Activated T-cell treated with anti-CD3 and anti-CD28 coated beads for 1 hour (primary cell): ENCODE measurements around the gene ONECUT3.
A peak's percentile ranks its signal among the peaks of the same experiment; 100 is the strongest.

Experiments used
- DNase-seq: peaks from one replicate; pipeline ENCODE4 v3.0.0-alpha.2; 2020; ENCODE audit warnings: low read depth

Gene ONECUT3

GRCh38 chr19:1814833-1815604, 61.7 kb downstream of the ONECUT3 start:
- no peak for DNase-seq

- no peak for DNase-seq
These were observed 62.6 kb downstream of the ONECUT3 start for GRCh38 chr19:1815605-1816529.

DNA sequence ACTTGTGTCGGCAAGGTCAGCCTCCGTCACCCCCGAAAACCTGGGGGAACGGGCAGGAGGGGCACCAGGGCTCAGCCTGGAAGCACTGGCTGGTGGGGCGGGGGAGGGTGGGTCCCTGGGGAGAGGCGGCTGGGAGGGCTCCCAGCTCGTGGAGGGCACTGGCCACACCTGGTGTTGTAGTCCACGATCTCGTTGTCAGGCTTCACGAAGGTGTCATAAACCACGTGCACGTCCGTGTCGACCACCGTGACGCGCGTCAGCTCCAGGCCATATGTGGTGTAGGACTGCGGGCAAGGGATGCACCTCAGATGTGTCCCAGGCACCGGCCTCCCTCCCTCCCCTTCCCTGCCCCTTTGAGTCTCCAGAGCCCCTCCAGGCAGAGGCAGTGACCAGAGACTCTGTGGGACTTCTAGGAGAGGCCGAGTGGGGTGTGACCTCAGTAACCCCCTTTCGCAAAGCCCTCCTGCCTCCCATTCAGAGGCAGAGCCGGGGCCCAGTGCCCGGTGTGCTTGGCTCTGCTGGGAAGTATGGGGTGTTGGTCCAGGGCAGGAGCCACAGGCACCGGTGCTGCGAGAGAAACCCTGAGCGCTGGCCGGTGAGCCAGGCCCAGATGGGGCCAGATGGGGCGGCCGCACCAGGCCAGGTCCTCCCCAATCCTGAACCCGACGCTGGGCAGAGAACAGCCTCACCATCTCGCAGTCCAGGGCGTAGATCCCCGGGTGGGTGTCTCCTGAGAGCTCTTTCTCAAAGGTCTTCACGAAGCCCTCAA, 63.4 kb downstream of the ONECUT3 start:
- DNase-seq = no peak

DNA sequence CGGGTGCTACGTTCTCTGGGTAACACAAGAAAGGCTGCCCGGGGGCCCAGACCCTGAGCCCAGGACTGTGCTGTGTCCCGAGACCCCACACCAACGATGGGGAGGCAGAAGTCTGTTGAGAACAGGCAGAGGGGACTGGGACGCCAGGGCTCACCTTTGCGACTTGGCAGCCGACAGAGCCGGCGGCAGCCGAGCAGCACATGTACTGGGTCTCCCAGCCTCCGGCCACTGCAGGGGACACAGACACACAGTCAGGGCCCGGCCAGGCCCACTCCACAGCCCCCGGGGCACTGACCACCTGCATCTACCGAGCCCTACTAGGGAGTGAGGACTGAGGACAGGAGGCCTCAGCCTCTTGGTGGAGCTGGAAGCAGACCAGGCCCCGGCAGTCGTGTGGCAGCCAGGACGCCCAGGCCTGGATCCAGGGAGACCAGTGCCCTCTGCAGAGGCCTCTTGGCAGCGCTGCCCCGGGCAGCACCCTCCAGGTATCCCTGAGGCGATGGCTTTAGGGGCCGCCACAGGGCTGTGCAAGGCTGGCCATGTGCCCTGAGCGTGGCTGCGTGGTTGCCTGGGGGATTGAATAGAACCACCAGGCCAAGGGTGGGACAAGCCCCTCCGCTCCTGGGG, 64.4 kb downstream of the ONECUT3 start:
- DNase-seq = no peak

GRCh38 chr19:1818549-1819195, 65.4 kb downstream of the ONECUT3 start:
- DNase-seq = no peak

DNA sequence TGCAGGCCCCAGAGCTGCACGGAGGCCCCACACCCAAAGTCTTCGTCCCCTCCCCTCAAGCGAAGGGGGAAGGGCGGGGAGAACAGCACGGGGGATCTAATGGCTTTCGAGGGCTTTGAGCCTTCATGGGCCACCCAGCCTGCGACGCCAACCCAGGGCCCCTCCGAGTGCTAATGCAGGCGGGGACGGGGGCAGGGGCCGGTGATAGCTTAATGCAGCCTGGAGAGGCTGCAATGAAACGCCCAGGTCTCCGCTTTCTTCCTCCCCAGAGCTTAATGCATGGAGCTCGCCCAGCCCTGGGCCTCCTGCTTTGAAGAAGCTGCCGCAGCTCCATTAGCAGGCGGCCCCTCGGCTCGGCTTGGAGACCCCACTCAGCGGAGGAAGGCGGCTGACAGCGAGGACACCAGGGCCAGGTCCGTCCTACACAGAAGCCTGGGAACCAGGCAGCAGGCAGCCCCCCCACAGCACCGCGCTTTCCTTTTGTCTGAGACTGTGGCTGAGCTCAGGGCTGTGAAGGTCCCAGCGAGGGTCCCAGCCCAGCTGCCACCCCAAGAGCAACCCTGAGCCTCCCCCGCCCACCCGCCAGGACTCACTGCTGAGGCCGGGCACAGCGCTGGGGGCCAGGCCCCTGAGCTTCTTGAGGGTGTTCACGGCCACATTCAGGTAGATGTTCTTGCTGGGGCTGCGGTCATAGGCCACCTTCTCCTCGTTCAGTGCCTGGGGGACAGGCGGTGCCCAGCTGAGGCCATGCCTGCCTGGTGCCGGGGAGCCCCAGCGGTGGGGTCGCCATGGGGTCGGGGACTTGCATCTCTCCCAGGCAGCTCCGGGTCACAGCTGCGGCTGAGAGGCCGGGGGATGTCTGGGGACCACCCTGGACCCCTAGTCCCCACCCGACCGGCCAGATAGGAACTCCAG, 66.3 kb downstream of the ONECUT3 start:
- DNase-seq = no peak

DNA sequence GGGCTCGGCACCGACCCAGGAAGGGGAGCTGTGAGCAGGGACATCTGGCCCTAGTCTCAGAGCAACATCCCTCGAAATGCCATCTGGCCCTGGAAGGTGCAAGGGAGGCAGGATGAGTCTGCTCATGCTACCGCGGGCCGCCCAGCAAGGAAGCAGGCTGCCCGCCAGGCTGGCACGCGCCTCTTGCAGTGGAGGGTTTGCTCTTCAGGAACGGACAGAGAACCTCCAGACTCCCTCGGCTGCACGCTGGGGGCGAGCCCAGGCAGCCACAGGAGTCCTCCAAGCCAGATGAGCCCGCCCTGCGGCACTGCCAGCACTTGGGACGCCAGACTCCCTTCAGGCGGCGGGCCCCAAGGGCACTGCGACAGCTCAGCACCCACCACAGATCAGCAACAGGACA, 68.9 kb downstream of the ONECUT3 start:
- DNase-seq = no peak

- DNase-seq = no peak
These were observed 69.7 kb downstream of the ONECUT3 start for GRCh38 chr19:1823020-1823419.

DNA sequence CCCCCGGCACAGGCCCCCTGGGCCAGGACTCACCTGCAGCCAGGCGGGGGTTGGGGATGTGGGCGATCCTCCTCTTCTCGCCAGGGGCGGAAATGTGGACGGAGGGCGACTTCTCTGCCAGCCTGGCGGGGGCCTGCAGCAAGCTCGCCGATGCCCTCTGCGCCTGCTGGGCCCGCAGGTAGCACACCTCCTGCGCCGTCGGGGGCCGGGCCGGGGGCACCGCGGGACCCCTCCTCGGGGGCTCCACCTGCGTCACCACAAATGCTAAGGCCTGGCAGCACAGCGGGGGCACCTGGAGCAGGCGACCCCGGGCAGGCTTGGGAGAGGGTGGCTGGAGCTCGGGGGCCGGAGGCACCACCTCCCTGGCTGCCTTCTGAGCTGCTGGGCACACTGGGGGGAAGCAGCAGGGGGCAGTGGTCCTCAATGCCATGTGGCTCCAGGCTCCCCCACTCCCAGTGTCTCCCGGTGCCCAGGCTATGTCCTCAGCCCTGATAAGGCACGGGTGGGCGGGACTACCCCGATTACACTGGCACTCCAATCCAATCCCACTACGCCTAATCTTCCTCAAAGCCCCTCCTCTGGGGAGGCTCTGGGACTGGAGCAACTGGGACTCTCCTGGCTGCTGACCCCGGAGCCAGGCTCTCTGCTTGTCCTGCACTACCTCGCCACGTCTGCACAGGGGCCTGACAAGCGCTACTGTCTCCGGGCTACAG, 70.4 kb downstream of the ONECUT3 start:
- DNase-seq = no peak

DNA sequence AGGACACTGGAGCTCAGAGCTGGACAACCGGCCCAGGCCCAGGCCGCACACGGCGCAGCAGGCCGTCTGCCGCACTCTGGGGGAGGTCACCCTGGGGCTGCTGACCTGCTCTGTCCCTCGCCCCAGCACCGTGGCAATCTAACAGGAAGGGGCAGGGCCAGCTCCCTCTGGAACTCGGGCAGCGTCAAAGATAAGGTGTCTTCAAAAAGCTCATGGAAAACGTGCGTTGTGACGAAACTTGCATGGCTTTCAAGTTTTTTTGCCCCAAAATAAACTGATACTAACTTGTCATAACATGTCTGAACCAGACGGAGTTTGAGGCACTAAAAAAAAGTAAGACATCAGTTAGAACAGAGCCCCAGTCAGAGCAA, 70.9 kb downstream of the ONECUT3 start:
- DNase-seq = no peak

DNA sequence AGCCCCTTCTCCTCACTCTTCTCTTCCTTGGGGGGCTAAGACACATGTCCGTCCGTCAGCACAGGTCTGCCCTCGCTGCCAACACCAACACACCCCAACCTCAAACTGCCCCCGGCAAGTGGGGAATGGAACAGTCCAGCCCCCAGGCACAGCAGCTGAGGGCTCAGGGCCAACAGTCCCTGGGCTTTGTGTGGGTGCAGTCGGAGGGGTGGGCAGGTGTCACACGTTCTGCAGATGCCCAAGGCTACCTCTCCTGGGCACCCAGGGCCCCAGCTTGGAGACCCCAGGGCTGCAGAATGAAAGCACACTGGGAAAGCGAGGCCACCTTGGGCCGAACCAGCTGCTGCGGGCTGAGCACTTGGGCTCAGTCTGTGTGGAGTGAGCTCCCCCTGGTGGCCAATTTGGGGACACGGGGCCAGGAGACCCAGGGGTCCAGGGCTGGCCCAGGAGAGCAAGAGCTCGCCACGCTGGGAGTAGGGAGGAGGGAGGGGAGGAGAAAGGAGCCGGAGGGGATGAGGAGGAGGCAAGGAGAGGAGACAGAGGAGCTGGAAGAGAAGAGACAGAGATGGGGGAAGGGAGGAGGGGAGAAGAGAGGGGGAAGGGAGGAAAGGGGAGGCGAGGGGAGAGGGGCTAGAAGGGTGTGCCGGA, 72.7 kb downstream of the ONECUT3 start:
- DNase-seq = peak; percentile 78

DNA sequence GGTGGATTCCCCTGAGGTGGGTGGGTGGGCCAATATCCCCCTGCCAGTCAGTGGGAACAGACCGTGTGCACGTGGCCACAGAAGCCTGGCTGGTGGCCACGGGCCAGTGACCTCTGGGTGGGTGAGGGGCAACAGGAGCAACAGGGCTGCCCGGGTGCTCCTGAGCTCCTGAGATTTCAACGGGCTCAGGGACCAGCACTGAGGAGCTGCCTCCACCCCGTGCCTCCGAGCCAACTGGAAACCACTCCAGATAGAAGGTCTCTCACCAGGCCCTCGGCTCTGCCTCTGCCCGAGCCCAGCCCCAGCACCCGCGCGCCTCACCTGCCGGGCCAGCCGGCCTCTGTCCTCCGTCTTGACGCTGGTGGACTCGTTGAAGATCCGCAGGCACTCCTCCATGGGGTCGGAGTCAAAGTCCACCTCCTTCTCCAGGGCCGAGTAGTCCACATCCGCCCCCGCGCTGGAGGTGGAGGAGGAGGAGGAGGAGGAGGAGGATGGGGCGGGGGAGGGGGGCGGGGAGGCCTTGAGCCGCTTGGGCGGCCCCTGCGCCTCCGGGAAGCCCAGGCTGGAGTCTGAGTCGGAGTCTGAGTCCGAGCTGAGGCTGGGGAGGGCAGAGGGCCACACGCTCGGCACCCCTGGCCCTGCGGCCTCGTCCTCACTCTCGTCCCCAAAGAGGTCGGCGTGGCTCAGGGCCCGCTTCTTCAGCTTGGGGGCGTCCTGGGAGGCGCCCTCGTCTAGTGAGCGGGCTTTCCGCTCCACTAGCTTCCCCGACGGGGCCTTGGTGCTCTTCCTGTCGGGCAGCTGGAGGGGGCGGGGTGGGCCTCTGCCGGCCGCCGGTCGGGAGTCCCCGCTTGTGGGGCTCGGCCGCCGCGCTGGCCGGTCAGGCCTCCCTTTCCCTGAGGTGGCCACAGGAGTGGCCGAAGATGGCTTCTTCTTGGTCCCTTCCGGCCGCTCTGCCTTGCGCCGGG, 73.5 kb downstream of the ONECUT3 start:
- no peak for DNase-seq

GRCh38 chr19:1827566-1828278, 74.4 kb downstream of the ONECUT3 start:
- DNase-seq = no peak

DNA sequence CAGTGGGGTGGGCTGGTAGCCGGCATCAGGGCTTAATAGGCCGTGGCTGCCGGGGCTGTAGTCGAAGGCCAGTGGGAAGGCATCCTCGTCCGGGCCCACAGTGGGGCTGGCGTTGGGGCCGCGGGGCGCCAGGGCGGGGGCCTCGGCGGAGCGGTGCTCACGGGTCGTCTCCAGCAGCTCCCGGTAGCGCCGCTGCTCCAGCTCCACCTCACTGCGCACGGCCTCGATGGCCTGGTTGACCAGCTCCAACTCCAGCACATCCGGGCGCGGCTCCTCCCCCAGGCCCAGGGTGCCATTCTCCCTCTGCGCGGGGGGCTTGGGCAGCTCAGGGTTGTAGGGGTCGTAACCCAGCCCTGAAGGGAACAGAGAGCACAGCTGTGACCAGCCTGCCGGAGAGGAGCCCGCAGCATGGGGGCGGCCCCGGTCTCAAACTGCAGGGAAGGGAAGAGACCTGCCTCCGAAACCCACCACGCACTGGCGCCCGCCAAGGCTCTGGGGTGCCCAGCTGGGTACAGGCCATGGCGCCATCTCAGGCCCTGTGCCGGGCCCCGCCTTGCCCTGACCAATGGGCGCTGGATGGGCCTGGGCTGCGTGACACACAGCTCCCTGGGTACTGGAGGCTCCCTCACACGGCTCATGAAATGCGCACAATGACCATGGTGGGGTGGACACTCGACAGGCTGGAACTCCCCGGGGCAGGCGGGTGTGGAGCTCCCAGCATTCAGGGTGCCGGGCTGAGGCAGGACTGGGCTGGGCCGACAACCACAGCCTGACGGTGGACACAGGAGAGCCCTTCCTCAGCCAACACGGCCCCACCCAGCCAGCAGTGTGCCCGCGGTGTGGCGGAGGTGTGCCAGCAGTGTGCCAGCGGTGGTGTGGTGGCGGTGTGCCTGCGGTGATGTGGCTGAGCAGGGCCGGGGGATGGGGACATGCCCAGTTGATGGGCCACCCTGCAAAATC, 75.3 kb downstream of the ONECUT3 start:
- no peak for DNase-seq

DNA sequence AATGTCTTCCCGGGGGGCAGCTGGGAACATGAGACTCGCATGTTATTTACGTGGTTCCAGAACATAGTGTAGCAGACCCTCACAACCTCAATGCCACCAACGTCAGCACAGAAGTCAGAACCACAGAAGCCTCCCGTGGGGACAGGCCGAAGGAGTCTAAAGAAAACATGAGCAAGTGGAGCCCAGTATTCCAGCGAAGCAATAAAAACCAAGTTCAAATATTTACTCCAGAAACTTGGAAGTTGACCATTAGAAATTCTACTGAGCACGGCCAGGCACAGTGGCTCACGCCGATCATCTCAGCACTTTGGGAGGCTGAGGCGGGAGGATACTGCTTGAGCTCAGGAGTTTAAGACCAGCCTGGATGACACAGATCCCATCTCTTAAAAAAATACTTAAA, 76.7 kb downstream of the ONECUT3 start:
- no peak for DNase-seq

GRCh38 chr19:1830568-1830967, 77.3 kb downstream of the ONECUT3 start:
- DNase-seq = no peak
